Kidney (tissue), 14 donors: Measurements from ENCODE around the gene BRIP1. TPM values are rescaled to one million over a fixed set of nuclear protein-coding genes. Genes with fewer than 3 reads are reported as not detected.

ENCODE experiments used
- DNase-seq, 5 donors: peaks; one replicate each; pipeline ENCODE4 v3.0.0-alpha.2; 2013 to 2020
- FAIRE-seq: peaks from 2 replicates; lab custom pipeline; 2012; peaks lifted over from hg19 to GRCh38; lab: Jason Lieb, UNC
- H3K27ac ChIP-seq, 2 donors: one replicate each; pipeline ENCODE4 v1.7.0; 2013; ENCODE audit warnings: low read depth in 2 of 2, low read length in 2 of 2, inconsistent platforms in 1 of 2
- H3K27me3 ChIP-seq: one replicate; pipeline ENCODE4 v1.7.1; 2013; ENCODE audit warnings: low read length, inconsistent platforms; ENCODE audit not compliant: control insufficient read depth, insufficient read depth
- H3K36me3 ChIP-seq, 3 donors: one replicate each; pipeline versions ENCODE4 v1.7.0 to v1.7.1; 2013; ENCODE audit warnings: low read length in 3 of 3, control low read depth in 1 of 3, inconsistent platforms in 1 of 3; ENCODE audit not compliant: insufficient read depth in 3 of 3, control insufficient read depth in 2 of 3
- H3K4me1 ChIP-seq, 3 donors: one replicate each; pipeline versions ENCODE4 v1.7.0 to v1.7.1; 2013; ENCODE audit warnings: low read length in 3 of 3, inconsistent platforms in 1 of 3, low read depth in 1 of 3; ENCODE audit not compliant: control insufficient read depth in 2 of 3, insufficient read depth in 2 of 3
- H3K4me3 ChIP-seq, 3 donors: one replicate each; pipeline versions ENCODE4 v1.7.0 to v1.8.1; 2013; ENCODE audit warnings: low read length in 3 of 3, control low read depth in 1 of 3, inconsistent platforms in 1 of 3
- H3K9ac ChIP-seq, 3 donors: one replicate each; pipeline versions ENCODE4 v1.7.0 to v1.7.1; 2013; ENCODE audit warnings: low read length in 3 of 3, control low read depth in 1 of 3, inconsistent platforms in 1 of 3
- H3K9me3 ChIP-seq, 3 donors: one replicate each; pipeline versions ENCODE4 v1.7.0 to v1.7.1; 2013; ENCODE audit warnings: low read length in 3 of 3, control low read depth in 1 of 3, inconsistent platforms in 1 of 3; ENCODE audit not compliant: control insufficient read depth in 2 of 3, insufficient read depth in 1 of 3
- intact Hi-C: fragments of 100-400 bp; cut with DNase I; formaldehyde crosslinking; loops from one replicate; pipeline ENCODE4 v1.11.1; 2022
- polyA plus RNA-seq: library from polyadenylated mRNA; stranded (reverse); fragments of 350-450 nt; fragmentation: Illumina TruSeq; extraction: RNeasy Lipid Tissue Mini Kit (QIAGEN cat#74804); gene quantifications from one replicate; pipeline ENCODE4 v1.2.3, GENCODE V29; 2014; ENCODE audit warnings: low read depth, low replicate concordance; ENCODE audit not compliant: insufficient read depth
- total RNA-seq: library from RNA; stranded (reverse); fragmentation: NEBNext Ultra II Directional; extraction: Animal tissue kit (Norgen Biotek cat#: 25700); gene quantifications from one replicate; pipeline ENCODE4 v1.2.1, GENCODE V29; 2021
- TF ChIP-seq, protein P1 (sequence below): IDR thresholded peaks from 3 replicates; pipeline ENCODE4 v1.5.1; 2012; ENCODE audit warnings: mild to moderate bottlenecking, moderate library complexity, borderline replicate concordance; ENCODE audit not compliant: insufficient read depth; ENCODE audit errors: extremely low read depth
- donor health status: control.
- donor health status: control.
- donor health status: control.
- donor health status: control.
- donor health status: control.
- donor health status: DM: yes; HTN: yes; CAD: no.
- donor health status: Normal renal cell carcinoma (clear cell type).

BRIP1 gene
- total and polyA plus RNA-seq, 2 donors from 2014 or later, result 0.54 TPM; not detected in 1

DNA sequence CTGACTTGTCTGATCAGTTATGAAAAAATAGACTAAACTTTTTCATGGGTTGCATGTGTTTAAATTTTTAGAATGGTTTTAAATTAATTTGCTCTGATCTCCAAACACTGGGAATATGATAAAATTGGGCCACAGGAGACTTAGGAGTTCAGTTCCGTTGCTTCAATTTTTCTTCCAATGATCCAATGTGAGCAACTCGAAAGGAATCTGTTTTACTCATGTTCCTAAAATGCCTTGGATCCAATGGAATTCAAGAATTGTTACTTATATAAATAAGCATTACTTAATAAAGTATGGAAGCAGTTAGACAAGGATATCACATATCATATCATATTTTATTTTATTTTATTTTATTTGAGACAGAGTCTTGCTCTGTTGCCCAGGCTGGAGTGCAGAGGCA lies 216.3 kb downstream of the BRIP1 start:
- H3K36me3 ChIP-seq, result no peaks in the 10 kb centered on the region
- no peaks in the 10 kb centered on the region for H3K4me1 ChIP-seq
- FAIRE-seq, result no peak
- TF ChIP-seq, protein P1, sequence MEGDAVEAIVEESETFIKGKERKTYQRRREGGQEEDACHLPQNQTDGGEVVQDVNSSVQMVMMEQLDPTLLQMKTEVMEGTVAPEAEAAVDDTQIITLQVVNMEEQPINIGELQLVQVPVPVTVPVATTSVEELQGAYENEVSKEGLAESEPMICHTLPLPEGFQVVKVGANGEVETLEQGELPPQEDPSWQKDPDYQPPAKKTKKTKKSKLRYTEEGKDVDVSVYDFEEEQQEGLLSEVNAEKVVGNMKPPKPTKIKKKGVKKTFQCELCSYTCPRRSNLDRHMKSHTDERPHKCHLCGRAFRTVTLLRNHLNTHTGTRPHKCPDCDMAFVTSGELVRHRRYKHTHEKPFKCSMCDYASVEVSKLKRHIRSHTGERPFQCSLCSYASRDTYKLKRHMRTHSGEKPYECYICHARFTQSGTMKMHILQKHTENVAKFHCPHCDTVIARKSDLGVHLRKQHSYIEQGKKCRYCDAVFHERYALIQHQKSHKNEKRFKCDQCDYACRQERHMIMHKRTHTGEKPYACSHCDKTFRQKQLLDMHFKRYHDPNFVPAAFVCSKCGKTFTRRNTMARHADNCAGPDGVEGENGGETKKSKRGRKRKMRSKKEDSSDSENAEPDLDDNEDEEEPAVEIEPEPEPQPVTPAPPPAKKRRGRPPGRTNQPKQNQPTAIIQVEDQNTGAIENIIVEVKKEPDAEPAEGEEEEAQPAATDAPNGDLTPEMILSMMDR, result no peak
- H3K9me3 ChIP-seq, result peaks cover 0 to 14% (median 3%) of the 10 kb centered on the region in 3 donors
- H3K27ac ChIP-seq, result no peak overlapping the region
- DNase-seq, result no peak
- H3K9ac ChIP-seq, result no peak overlapping the region
- no peaks in the 10 kb centered on the region for H3K27me3 ChIP-seq
- H3K4me3 ChIP-seq, result no peak overlapping the region
- intact Hi-C loops, result no loop called here

DNA sequence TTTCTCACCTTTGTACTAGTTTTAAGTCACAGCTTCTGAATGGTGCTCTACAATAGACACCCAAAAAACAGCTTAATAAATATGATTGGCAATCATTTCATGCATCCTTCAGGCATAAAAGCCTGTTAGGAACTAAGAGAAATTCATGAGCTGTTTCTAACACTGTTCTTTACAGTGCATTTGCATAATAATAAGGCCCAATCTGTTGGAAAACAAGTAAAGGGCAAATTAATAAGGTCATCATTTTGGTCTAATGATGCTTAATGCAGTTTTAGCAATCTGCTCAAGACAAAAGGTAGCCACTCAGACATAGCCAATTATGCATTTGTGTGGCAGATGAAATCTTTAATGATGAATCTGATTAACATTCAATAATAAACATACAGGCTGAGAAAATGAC lies 216.8 kb downstream of the BRIP1 start:
- no peaks in the 10 kb centered on the region for H3K27me3 ChIP-seq
- FAIRE-seq (no peak), DNase-seq (no peak)
- no peak overlapping the region for H3K4me3 ChIP-seq
- no peaks in the 10 kb centered on the region for H3K4me1 ChIP-seq
- no peak overlapping the region for H3K27ac ChIP-seq
- TF ChIP-seq, protein P1, result no peak
- H3K36me3 ChIP-seq, result no peaks in the 10 kb centered on the region
- peaks cover 0 to 10% (median 3%) of the 10 kb centered on the region in 3 donors for H3K9me3 ChIP-seq
- intact Hi-C loops, result no loop called here
- no peak overlapping the region for H3K9ac ChIP-seq

DNA sequence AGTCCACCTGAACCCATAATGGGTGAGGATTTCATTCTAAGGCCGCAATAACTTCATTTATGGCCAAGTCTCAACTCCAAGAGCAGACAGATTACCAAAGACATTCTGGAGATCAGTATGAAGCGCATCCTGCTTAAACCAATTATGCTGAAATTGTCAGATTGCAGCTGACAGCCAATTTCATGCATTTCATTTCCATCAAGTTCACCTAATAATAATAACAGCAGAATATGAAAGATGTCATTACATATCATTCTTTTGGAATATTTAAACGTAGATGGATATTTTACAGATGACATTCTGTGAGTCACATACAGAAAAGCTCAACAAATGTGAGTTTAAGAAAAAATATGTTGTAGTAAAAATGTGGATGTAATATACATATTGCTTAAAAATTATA lies 217.4 kb downstream of the BRIP1 start:
- FAIRE-seq, result no peak
- Histone ChIP-seq H3K4me1 (no peaks in the 10 kb centered on the region), H3K36me3 (no peaks in the 10 kb centered on the region), H3K9ac (no peak overlapping the region), H3K27ac (no peak overlapping the region), H3K9me3 (peaks cover 0 to 6% (median 3%) of the 10 kb centered on the region in 3 donors), H3K4me3 (no peak overlapping the region), H3K27me3 (no peaks in the 10 kb centered on the region)
- no peak for DNase-seq
- TF ChIP-seq, protein P1, result no peak
- intact Hi-C loops, result no loop called here
